HG02642 (cell line): ENCODE data around the gene PRDX5.

Source experiments
- ATAC-seq: cut with Tn5 transposase; IDR thresholded peaks from one replicate; pipeline ENCODE4 v1.9.1; 2021; ENCODE audit warnings: mild to moderate bottlenecking; ENCODE audit not compliant: unreplicated experiment, poor library complexity

Gene PRDX5

DNA sequence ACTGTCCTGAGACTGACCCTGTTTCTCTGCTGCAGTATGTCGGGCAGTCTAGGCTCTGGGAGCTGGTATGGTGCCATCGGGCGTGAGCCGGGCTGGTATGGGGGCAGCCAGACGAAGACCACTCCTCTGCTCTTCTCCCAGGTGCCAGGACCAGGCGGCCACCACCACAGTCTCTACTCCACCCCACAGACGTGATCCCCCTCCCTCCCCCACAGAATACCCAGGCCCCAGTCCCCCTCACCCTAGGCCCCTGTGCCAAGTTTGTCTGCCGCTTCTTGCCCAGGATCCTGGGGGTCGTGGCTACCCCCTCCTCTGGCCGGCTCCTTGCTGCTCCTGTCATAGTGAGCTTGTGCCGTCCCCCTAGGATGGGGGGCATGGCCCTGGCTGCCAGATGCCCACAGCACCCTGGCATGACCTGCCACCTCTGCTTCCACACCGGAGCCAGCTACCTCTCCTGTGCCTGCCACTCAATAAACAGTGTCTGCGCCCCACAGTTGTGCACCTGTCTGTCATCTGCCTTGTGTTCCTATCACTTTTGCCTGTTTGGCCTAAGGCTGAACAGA lies 28.8 kb upstream of the PRDX5 start:
- no peak for ATAC-seq

DNA sequence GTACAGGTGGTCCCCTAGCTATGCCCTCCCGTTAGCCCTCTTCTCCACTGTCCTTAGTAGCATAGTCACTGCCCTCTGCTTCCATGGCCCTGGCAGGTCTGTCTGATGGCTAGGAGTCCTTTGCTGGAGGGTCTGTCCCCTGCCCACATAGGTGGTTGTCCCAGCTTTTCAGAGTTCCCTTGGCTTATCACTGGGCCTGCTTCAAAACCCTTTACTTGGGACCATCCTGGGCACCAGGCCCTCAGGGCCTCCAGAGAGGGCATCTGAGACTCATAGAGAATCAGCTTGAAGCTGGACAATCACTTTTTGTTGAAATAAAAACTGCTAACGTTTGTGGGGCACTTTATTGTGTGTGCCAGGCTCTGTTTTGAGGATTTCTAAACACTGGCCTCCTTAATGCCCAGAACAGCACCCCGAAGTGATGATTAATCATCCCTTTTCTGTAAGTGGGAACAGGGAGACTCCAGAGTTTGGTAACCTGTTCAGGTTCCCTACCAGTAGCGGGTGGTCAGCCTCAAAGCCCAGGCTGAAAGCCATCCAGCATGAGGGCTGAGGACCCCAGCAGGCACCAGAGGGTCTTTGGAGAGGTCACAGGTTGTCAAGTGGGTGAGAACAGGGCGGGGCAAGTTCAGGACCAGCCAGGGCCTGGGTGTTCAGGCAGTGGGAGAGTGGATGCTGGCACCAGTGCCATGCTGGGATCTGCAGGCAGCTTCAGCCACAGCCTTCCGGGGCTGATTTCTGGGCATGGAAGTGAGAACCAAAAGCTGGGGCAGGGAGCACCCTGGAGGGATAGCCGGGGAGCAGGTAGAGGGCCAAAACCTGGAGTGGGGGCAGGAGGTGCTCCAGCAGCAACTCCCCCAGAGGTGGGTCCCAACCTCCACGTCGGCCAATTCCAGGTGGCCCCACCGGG lies 27.3 kb upstream of the PRDX5 start:
- no peak for ATAC-seq

DNA sequence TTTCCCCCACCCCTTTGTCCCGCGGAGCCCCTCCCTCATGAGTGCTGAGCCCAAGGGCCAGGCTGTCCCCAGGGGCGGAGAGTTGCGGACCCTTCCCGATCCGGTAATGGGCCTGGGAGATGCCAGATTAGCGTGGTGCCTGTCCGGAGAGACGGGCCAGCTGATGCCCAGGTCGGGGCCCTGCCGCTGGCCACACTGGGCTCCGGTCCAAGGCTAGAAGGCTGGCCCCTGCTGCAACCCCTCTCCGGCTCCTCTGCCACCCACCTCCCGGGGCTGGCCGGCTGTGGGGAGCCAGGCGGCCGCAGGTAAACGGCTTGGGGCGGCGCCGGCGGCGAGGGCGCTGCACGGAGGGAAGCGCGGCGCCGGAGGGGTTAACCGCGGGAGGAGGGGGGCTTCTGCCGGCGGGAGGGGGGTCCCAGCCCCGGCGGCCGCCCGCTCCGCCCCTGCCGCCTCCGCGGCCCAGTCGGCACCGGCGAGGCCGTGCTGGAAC lies 26.6 kb upstream of the PRDX5 start, which contains the start of gene KCNK4:
Gene KCNK4 (plus strand): TSS at position 41 of the 490 bp plus-strand sequence. CDS start 1,717 bp downstream, outside the sequence.
- ATAC-seq, result no peak

DNA sequence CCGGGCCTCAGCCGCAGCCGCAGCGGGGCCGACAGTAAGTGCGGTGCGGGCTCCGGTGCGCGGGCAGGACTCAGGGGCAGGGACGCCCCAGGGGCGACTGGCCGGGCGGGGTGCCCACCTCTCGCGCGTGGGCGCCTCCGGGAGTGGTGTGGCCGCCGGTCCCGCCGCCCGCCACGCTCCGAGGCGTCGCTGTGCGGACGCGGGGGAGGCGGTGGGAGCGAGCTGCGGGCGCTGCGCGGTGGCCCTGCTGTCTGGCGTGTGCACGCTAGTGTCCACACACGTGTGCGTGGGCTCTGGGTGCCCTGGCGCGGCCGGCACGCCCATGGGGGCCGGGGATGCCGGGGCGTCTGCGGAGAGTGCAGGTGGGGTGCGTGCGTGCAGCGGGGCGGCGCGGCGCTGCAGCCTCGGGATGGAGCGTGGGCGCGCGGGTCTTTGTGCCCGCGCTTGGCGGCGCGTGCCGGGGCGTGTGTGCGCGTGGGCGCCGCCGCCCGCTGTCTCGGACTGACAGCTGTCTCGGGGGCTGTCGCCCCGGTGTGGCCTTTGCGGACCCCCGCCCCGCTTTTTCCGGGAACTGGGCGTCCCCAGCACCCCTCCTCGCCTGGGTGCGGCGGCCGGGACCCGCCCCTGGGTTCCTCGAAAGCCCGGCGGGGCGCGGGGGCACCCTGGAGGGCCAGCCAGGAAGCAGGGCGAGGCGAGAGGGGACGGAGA lies 26.0 kb upstream of the PRDX5 start:
- no peak for ATAC-seq

DNA sequence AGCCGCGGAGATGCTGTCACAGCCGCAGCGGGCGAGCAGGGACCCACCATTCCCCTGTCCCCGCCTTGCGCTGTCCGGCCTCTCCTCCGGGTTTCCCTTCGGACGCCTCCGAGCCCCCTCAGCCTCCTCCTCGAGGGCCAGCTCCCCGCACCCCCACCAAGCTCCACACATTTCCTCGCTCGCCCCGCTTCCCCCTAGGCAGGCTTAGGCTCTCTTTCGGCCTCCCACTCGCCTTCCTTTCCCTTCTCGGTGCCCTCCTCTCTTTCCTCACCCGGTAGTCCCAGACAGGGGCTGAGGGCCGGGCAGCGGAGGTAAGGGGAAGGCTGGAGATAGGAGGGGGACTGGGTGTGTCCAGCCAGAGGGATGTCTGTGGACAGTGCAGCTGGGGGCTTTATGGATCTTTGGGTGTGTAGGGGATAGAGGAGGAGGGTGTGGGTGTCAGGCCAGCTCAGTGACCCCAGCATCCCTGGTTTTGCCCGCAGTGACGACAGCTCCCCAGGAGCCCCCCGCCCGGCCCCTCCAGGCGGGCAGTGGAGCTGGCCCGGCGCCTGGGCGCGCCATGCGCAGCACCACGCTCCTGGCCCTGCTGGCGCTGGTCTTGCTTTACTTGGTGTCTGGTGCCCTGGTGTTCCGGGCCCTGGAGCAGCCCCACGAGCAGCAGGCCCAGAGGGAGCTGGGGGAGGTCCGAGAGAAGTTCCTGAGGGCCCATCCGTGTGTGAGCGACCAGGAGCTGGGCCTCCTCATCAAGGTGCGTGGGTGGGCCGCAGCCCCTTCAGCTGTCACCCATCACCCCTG lies 25.3 kb upstream of the PRDX5 start:
- no peak for ATAC-seq

DNA sequence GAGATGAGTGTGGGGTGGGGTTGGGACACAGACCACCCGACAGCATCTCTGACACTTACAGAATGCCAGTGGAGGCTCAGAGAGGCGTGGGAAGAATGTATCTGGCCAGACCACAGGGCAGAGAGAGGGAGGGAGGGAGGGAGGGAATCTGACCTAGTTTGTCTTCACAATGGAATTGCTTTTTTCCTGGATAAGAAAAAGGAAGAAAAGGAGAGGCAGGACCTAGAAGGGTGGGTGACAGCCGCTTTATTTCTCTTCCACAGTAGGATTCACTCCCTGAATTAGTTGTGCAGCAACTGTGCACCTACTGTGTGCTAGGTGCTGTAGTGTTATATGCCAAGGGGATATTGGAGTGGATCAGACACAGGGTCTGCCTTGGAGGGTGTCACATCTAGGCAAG lies 23.1 kb upstream of the PRDX5 start:
- ATAC-seq, result no peak

DNA sequence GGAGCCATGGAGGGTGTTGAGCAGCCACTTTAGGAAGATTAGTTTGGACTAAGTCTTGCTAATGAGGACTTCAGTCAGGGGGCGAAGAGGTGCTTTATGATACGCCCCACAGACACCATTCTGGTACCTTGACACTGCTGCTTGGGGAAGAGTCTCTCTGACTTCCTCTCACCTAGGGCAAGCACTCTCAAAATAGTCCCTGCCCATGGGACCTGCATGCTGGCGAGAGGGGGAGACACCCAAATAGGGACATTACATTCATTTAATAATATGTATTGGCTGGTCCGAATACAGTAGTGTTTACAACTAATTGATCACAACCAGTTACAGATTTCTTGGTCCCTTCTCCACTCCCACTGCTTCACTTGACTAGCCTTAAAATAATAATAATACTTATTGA lies 22.2 kb upstream of the PRDX5 start:
- no peak for ATAC-seq

DNA sequence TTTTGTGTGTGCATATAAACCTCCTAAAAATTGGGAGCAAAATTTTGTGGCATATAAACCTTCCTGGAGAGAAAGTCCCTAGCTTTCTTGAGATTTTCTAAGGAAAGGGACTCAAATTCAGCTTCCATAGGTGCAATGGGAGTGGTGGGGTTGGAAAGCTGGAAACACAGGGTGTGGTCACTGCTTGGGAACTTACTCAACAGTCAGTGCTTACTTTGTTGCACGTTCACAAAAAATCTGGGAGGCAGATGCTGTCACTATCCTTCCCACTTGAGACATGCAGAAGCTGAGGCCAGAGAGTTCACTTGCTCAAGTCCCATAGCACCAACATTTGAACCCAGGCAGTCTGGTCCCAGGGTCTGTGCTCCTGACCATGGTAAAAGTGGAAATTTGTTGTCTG lies 21.7 kb upstream of the PRDX5 start:
- ATAC-seq, result no peak

DNA sequence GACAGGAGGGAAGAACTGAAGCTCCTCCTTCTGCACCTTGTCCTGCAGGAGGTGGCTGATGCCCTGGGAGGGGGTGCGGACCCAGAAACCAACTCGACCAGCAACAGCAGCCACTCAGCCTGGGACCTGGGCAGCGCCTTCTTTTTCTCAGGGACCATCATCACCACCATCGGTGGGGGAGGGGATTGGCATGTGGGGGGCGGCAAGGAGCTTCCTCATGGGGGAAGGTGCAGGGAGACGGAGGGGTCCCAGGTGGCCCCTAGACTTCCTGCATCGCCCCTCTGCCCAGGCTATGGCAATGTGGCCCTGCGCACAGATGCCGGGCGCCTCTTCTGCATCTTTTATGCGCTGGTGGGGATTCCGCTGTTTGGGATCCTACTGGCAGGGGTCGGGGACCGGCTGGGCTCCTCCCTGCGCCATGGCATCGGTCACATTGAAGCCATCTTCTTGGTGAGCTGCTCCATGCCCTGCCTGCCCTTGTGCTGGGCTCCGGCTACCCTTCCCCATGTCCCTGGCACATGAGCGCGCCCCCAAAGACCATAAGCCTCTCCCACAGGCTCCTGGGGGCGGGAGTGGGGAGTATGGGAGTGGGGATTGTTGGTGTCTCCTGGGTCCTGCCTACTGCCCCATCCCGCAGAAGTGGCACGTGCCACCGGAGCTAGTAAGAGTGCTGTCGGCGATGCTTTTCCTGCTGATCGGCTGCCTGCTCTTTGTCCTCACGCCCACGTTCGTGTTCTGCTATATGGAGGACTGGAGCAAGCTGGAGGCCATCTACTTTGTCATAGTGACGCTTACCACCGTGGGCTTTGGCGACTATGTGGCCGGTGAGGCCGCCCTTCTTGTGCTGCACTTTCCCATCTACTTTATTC lies 20.9 kb upstream of the PRDX5 start:
- no peak for ATAC-seq

DNA sequence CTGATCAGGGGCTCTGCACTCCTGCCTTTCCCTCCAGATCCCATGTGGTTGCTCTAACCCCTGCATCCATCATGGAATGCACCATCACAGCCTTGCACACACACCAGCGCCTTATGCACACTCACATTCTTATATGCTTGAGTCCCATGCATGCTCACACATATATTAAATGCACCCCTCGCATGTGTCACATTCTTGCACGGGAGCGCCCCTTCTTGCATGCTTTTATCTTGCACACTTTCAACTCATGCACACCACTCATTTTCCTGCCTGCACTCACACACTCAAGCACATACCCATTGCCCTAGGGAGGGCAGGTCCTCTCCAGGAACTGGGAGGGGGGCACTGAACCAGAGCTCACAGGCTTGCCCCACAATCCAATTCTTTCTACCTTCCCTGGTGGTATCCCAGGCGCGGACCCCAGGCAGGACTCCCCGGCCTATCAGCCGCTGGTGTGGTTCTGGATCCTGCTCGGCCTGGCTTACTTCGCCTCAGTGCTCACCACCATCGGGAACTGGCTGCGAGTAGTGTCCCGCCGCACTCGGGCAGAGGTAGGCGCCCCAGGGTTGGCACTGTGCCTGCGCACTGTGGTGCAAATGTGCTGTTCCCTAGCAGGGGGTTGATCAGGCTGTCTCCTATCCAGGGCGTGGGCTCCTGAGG lies 20.1 kb upstream of the PRDX5 start:
- ATAC-seq, result no peak

DNA sequence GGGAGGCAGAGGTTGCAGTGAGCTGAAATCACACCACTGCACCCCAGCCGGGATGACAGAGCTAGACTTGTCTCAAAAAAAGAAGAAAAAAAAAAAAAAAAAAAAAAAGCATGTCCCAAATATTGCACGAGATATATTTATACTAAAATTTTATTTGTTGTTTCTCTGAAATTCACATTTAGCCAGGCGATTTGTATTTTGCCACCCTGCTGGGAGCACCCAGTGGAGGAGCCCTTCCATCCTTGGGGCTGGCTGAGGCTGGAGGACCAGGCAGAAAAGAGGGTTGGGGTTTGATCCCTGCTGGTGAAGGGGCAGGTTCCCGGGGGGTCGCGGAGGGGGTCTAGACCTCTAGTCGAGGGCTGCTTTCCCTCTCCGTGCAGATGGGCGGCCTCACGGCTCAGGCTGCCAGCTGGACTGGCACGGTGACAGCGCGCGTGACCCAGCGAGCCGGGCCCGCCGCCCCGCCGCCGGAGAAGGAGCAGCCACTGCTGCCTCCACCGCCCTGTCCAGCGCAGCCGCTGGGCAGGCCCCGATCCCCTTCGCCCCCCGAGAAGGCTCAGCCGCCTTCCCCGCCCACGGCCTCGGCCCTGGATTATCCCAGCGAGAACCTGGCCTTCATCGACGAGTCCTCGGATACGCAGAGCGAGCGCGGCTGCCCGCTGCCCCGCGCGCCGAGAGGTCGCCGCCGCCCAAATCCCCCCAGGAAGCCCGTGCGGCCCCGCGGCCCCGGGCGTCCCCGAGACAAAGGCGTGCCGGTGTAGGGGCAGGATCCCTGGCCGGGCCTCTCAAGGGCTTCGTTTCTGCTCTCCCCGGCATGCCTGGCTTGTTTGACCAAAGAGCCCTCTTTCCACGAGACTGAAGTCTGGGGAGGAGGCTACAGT lies 18.7 kb upstream of the PRDX5 start:
- no peak for ATAC-seq

DNA sequence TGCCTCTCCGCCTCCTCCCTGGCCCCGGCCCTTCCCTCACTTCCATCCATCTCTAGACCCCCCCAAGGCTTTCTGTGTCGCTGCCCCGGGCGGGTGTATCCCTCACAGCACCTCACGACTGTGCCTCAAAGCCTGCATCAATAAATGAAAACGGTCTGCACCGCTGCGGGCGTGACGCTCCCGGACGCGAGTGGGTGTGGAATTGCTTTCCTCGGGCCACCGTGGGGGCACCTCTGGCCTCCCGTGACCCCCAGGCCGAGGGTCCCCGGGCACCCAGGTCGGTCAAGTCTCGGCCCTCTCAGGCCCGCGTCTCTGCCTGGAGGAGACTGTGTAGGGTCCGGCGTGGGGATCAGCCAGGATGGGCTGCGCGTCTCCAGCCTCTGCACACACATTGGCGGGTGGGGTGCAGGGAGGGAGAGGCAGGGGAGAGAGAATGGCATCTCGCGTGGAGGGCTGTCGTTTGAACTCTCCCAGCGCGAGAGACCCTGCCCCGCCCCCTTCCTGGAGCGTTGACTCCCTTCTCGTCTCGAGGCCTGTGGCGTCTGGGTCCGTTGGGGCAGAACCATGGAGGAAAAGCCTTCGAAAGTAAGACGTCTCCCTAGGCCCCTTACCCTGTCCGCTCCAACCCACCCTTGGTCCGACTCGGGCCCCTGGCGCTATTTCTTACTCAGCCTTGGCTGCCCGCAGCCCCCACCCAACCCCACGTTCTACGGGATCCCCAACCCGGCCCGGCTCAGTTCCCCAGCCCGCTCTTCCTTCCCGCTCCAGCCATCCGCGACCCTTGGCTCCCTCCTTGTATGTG lies 17.9 kb upstream of the PRDX5 start, which contains the start of gene CATSPERZ:
Gene CATSPERZ (plus strand): TSS at position 512 of the 802 bp plus-strand sequence. CDS start 53 bp downstream, at position 565.
- ATAC-seq, result no peak

DNA sequence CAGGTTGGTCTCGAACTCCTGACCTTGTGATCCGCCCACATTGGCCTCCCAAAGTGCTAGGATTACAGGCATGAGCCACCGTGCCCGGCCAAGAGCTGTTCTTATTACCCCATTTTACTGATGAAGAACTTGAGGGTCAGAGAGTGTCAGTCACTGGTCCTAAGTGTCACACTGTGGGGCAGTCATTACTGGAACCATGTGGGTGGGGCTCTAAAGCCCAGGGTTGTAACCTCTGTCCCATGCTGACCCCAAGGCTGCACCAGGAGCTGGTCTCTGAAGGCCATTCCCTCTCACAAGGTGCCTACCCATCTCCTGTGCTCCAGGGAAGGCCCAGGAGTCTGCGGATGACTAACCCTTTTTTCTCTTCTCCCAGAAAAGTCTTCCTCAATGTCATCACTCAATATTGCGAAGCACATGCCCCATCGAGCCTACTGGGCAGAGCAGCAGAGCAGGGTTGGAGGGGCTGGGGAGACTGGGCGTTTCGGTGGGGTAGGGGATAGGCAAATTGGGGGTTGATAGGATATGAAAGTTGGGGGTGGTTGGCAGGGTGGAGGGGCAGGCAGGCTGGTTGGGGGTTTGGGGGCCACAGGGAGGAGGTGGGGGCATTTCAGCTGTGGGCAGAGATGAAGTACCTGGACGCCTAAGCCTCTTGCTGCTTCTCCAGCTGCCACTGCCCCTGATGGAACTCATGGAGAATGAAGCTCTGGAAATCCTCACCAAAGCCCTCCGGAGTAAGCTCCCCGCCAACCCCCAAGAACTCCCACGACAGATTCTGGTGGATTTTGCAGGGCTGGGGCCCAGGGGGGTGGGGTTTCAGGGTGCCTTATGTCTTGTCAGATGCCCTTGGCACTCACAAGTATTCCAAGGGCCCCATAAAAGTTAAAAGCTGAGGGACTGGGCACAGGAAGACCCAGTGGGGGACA lies 14.6 kb upstream of the PRDX5 start:
- no peak for ATAC-seq

DNA sequence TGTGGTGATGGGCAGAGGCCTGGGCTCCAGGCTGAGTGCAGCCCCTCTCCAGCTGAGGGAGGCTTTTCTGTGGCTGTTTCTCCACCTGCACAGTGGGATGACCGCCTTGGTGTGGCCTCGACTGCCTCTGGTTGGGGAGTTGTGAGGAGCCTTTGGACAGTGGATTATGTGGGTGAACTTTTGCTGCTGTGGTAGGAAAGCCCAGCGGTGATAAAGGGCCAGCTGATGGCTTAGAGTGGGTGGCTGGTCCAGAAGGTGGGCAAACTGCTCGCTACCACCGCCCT lies 13.9 kb upstream of the PRDX5 start:
- no peak for ATAC-seq

DNA sequence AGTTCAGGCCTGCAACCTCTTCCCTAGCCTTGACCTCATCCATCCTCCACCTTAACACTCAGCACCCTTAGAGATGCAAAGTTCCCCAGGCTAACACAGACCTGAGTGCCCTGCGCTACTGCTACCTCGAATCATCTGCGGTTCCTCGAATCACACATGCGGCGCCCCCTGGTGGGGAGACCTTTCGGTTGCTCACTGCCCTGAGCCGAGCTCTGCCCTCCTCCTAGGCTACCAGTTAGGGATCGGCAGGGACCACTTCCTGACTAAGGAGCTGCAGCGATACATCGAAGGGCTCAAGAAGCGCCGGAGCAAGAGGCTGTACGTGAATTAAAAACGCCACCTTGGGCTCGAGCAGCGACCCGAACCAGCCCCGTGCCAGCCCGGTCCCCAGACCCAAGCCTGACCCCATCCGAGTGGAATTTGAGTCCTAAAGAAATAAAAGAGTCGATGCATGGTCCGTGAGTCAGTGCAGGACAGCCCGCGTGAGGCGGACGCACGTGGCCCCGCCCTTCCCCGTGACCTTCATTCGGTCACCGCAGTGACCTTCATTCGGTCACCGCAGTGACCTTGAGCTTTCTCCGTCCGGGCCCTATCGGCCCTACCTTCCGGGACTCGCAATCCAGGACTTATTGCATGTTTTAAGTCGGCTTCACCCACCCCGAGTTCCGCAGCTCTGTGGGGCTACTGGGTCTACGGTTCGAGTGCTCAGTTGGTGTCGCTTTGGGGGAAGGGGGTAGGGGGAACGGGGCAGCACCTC lies 13.4 kb upstream of the PRDX5 start:
- ATAC-seq, result peak; percentile 30
